ENCODE measurements around the gene MEG3. TPM values are rescaled to one million over a fixed set of nuclear protein-coding genes. Genes with fewer than 3 reads are reported as not detected.

Gene MEG3
- total and polyA plus RNA-seq, 2 of the 8 experiments (the other 6 are each of a cell fraction or from before 2014, with no cell fraction given) = 0.17 to 1.1 TPM

- no peak for TF ChIP-seq CHD7 (IDR thresholded peaks at IDR 0.05; ENCODE audit: insufficient replicate concordance, low read length)
Observed at GRCh38 chr14:100779691-100780080, 46.2 kb upstream of the MEG3 start (continued).

Data from H1 (cell line).